ENCODE results near the gene TRERF1.

The TRERF1 gene

DNA sequence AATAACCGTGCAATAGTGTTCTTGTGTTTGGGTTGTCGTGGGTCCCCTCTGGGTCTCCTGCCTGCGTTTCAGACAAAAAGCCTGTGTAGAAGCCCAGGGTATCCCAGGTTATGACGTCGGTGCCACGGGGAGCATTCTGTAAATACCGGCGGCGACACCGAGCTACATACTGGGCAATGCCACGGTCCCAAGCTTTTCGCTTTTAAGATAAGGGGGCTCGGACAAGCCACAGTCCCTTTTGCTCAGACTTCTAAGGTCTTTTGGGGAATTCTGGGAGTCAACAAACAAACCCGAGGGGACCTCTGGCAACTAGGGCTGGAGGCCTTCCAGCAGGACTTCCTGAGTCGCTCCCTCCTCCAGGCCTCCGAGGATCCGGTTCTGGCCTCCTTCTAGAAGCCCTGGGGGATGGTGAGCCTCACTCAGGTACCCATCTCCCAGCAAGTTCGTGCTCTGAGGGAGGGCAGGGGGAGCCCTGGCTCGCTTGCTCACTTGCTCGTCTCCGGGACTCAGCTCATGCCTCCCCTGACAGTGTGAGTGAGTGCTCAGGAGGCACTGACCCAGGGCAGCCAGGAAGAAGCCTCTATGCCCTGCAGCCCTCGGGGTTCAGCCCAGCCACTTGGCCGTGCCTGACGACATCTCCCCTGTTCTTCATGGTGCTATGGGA, 171.6 kb downstream of the TRERF1 start:
- DNase-seq = no peak

DNA sequence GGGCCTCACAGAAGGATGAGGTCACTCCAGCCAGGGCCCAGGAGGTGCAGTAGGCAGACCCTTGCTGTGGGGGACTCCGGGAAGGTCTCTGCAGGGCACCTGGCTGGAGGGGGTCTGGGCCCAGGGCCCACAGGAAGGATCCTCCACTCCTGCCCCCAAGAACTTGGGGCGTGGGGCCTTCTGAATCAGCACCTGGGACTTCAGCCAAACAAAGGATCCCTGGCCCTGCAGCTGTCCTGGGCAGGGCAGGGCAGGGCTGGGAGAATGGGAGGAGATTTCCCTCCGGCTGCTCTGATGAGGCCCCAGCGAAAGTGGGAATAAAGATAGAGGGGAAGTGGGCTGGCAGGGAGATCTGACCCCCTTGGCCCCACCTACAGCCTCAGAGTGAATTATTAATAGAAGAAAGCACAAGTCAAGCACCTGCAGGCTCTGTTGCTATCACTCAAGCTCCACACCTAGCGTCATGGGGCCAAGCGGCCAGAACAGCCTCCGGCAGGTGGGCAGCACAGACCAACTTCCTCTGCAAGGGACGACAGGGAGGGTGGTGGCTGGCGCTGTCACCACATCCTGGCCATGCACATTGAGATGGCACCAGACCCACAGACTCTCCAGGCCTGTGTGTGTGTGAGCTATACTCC, 172.5 kb downstream of the TRERF1 start:
- no peak for DNase-seq

DNA sequence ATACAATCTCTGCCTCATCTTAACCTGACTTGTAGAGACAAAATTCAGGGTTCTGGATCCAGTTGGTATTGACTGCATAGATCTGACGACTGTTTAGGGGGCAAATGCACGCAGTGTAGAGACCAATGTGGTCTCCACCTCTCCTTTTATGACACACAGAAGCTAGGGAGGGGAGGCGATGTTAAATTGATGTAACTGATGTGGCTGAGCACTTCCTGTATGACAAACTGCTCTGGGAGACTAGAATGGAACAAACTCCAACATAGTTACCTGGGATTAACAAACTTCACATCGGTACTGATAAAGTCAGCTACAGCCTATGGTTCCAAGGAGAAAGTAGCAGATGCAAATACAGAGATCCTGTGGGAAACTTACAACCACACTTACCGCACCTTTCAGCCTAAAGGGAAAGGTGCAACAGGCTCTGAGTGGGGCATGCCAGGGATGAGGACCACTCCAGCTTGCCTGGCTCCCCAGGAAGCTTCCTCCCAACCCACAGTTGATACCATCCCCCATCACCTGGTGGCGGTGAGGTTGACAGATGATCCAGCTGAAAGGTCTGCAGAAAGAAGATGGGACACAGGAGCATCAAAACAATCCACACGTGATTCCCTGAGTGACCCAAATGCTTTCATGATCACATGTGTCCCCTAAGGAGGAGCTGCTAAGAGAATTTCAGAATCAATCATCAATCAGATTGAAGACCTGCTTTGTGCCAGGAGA, 173.4 kb downstream of the TRERF1 start:
- DNase-seq = no peak

DNA sequence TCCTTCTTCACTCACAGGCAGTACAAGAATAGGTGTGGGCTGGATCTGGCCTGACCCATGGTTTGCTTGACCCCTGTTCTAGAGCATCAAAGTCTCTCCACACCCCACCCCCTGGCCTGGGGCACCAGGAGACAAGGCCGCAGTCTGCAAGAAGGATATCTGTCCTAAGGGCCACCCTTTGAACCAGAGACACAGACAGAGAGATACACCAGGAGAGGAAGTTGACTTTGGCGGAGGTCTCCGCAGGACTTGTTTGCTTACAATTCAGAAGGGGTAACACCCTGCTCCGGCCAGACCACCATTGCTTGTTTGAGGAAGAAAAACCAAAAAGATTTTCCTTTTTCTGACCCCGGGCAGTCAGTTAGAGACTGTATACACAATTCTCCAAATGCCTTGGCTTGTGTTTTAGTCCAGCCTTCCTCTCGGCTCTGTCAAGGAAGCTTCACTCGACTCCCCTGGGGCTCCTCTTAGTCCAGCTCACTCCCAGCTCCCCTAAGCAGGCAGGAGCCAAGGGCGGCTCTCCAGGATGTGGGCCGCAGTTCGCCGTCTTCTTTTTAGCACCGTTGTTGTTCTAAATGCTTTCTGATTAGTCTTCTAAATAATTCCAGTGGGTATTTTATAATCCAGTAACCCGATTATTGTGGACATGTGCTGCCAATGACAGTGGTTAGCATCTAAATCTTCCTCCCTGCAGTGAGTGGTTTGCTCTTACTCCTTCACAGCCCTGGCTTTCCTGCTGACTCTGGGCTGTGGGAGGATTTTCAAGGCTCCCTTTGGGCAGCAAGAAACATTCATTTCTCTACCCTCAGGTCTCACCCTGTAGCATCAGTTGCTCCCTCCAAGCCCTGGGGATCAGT, 175.5 kb downstream of the TRERF1 start:
- no peak for DNase-seq

DNA sequence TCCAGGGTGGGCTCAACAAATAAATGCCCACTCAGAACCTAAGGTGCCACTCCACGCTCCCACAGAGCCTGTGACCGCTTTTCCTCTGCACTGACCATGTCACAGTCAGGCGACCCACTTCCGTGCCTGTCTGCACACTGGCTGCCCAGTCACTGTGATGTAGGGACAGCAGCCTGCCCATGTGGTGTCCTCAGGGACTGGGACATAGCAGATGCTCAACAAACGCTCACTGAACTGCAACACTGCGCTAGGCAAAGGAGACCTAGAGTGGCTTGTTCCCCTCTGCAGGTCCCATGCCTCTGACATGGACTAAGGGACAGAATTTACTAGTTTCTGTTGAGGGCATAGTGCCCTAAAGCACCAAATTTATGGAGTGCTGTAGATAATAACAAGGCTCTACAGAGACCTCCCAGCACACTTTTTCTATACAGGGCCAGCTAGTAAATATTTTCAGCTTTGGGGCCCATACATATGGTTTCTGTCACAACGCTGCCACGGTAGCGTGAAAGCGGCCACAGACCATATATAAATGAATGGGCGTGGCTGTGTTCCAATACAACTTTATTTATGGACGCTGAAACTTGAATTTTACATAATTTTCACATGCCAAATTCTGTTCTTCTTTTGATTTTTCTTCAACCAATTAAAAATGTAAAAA, 176.2 kb downstream of the TRERF1 start:
- DNase-seq = no peak

DNA sequence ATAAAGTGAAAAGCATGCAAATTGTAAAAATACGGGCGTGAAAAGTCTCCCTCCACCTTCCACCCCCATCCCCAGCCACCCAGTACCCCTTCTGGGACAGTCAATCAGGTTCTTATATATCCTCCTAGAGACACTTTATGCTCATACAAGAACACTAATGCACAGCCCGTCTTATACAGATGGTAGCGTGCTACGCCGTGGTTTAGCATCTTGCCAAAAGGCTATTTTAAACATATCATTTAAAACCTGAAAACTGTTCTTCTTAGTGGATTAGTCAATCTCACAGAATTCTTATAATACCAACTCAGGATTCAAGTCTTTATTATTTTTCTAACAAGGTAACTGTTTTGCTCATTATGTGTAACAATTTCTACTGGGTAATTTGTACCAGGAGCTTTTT, 176.8 kb downstream of the TRERF1 start:
- DNase-seq = no peak

DNA sequence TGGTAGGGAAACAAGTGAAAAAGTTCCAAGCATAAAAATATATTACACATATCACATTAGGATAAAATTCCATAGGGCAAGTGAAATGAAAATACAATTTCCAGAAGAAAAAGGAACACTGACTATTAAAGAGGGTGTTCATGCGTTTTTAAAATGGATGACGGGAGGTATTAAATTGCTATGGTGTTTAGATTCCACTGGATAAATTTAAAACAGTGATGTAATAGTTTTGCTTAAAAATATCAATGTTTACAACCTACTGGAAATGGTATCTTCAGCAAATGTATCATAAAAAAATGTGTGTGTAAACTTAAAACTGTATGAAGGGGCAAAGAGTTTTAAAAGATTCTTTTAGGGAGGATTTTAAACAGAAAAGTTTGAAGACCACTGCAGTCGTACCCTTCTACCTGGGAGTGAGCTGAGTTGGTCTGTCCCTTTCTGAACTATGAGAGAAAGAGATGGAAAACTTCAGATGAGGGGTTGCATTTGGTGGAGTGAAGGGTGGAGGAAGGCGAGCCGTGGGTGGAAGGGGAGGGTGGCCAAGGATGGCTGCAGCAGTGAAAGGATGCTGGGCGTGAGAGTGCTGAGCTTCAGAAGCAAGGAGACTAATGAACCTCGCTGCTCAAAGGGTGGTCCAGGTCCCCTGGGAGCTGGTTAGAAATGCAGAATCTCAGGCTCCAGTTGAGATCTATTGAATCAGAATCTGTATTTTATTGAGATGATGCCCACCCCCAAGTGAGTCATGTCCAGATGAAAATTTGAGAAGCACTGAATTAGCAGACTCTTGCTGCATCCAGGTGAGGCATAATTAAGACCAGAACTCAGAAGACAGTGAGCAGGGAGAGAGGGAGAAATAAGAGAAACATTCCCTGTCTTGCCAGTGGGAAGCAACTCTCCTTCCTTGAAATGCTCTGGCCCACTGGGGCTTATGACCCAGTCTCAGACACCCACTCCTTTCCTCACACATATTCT, 179.6 kb downstream of the TRERF1 start:
- no peak for DNase-seq

DNA sequence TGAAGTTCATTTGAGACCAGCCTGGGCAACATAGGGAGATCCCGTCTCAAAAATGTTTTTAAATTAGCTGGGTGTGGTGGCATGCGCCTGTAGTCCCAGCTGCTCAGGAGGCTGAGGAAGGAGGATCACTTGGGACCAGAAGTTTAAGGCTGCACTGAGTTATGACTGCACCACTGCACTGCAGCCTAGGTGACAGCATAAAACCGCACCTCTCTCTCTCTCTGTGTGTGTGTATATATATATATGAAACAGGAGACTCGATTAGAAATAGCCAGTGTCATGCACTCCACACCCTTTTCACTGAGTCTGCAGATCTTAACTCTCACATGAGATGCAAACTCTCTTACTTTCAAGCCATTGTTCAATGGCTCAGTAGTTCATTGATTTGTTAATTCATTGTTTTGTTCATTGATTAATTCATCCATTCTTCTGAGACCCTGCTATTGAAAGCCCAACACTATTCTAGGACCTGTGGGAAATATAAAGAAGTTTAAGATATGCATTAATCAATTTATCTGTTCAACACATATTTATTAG, 181.7 kb downstream of the TRERF1 start:
- DNase-seq = no peak

DNA sequence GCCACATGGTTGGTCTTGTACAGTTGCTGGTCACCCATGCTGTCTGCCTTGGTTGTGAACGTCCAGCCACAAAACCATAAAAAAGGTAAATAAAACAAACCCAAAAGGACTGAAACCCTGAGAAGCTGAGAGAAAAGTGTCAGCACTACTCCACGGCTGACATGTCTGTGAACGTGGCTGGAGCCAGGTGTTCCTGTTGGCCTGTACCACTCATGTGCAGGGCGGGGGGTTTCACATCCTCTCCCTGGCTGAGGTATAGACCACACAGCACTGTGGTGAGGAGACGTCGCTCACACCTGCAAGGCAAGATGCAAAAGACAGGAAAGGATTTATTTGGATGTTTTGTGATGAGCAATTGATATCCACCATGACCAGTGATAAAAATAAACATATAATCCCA, 182.2 kb downstream of the TRERF1 start:
- no peak for DNase-seq

DNA sequence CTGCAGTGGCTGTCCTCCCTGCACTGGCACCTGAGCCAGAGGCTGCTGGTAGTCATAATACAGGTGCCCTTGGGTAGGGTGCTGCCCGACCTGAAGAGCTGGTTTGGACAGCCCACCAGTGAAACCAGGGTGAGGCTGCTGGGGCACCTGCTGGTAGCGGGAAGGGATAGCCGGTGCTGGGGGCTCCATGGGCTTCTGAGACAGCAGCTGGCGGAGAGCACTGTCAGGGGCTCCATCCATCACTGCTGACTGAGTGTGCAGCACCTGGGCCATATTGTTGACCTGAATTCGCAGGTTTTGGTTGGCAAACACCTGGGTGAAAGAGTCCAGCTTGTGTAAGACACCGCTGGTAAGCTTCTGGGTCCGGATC, 182.9 kb downstream of the TRERF1 start:
- DNase-seq = no peak

DNA sequence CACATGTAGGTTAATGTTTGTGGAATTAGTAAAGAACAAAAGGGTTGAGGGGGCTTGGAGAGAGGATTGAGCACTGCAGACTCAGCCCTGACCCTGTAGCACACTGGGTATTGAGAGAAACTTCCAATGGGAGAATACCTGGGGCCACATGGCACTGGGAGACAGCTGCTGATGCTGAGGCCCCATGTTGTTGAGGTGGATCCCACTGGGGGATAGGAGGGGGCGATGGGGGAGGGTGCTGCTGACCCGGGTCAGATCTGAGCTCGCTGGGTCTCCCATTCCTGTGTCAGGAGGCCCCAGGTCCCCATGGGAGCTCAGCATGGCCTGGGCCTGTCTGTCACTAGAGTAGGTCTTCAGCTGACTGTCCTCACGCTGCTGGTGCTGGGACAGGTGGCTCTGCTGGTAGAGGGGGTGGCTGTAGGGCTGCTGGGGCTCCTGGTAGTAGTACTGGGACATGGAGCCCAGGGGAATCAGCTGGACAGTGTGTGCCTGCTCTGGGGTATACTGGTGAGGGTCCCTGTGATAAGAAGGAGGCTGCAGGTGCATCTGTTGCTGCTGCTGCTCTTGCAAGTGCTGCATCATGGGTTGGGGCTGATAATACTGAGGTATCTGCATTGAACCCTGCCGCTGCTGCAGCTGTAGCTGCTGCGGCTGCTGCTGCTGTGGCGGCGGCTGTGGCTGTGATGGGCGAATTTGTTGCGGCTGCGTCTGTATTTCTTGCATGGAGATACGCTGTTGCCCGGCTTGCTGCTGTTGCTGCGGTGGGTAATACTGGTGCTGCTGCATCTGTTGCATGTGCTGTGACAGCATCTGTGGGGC, 183.5 kb downstream of the TRERF1 start:
- DNase-seq = no peak

DNA sequence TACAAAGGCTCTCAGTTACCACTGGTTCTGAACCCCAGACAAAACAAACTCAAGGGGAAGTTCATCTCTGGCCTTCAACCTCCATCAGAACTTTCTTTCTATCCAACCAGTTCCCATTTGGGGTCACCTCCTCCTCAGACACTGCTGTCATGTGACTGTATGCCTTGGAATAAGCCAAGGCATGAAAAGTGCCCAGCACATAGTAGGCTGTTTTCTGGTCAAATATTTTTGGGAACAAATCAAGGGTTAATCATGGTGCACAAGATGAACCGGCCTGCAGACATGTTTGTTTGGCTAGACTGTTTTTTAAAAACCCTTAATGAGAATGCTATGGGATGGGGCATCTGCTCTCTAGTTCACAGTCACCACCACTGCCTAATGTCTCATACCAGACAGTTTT, 185.2 kb downstream of the TRERF1 start:
- DNase-seq = no peak

DNA sequence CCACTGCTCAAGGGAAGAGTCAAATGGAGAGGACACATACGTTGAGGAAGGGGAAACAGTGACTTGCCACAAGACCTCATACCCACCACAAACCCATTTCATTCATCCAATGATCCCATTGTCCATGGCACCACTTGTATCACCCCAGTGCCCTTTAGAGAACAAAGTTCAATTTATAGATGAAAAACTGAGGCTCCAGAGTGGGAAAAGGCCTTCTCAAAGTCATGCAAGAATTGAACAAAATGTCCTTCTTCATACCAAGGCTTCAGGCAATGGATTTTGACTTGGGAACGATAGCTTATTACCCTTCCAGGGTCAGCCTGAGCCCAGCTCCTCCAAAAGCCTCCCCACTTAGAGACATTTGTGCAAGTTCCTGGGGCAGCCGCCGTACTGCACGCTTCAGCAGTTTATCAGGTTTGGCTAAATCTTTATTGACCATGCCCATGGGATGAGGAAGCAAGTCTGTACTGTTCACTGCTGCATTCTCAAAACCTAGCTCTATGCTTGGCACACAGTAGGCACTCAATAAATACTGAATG, 186.8 kb downstream of the TRERF1 start:
- DNase-seq = no peak

DNA sequence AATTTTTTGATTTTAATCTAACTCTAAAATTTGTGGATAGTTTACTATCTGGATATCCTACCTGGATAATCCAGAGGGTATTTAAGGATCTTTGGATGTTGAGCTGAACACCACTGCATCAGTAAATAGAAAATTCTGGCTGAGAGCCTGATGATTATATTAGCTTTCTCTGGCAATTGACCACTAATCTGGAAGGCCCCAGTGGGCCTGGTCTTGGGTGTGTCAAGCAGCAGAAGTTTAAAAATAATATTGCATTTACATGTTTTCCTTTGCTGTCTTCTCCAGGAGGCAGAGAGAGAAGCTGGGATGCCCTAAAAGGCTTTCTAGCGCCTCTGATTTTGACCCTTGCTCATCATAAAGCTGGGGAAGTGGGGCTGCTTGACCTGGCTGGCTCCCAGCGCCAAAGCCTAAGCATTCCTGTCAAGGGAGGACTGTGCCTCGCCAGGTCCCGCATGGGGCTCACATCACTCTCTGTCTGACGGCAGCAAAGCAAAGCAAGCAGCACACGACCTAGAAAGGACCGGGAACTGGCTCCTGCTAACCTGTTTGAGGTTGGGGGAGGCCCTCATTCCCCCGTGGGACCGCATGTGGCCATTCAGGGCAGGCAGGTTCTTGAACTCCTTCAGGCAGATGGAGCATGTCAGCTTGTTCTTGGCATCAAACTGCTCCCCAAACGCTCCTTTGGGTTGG, 187.4 kb downstream of the TRERF1 start:
- no peak for DNase-seq

DNA sequence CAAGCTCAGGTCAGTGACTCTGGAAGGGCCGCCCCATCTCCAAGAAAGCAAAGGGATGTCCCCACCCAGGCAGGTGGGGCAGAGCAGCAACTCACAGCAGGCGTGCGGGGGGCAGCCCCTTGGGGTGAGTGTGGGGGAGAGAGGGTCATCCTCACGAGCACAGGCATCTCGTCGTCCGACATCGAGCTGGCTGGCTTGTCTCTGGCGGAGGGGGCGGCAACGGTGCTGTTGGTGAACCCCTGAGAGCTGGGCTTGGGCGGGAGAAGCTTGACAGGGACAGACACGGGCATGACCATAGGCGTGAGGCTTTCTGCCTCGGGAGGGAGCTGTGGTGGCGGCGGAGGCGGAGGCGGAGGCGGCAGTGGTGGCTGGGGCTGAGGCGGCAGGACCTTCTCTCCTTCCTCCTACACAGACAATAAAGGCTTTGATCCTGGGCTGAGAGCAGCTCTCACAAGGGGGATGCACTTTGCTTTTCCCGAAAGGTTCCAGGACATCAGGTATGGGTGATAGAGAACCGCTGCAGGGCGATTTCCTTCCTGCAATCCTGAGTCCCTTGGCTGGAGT, 188.5 kb downstream of the TRERF1 start:
- no peak for DNase-seq

DNA sequence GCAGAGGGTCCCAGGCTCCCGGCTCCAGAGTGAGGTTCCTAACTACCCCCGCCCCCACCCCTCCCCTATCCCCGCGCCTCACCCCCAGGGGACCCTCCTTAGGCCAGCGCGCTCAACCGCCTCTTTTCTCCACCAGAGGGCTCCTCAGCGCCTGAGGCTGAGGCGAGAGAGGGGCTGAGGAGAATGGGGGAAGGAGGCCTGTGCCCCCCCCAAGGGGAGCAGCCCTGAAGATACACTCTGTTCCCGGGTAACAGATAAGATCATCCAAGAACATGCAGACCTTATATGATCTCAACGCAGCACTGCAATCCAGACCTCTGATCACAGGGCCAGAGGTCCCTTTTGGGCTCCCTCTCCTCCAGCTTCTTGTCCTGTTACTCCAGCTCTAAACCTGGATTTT, 190.8 kb downstream of the TRERF1 start:
- no peak for DNase-seq

DNA sequence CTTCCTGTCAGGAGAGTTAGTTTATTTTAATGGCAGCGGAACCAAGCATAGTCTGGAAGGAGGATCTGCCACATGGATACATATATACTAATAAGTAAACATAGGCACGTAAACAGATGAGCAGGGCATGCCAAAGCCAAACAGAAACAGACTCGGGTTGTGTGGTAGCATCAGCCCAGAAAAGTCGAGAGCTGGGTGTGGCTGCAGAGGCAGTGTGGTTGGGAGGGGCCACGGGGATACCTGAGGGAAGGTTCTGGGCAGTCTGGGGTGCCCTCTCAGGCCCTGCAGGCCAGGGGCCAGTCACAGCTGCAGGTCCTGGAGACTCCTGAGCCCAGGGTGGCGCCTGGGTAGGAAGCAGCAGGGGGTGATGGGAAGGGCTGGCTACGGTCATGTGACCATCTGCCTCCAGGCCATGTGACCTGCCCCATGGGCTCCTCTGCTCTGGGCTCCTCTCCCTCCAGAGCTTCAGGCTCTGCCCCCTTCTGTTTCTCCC, 191.3 kb downstream of the TRERF1 start:
- DNase-seq = no peak

Data from amygdala (tissue), 56 donors.